Embryonic facial prominence (tissue), 1 donor: ENCODE data around the gene ANKFN1.

Experiments
- DNase-seq: peaks from one replicate; pipeline ENCODE4 v3.0.0-alpha.2; 2016; ENCODE audit errors: extremely low spot score

ANKFN1 gene

GRCh38 chr17:56152874-56153602 is at the start of gene ANKFN1:
TSS of gene ANKFN1 (plus strand) at chr17:56153475. CDS start at chr17:56212668, 59,193 bp downstream.
- DNase-seq = no peak

GRCh38 chr17:56108811-56109284 is 44.4 kb upstream of the ANKFN1 start:
- no peak for DNase-seq

GRCh38 chr17:56109836-56110235 is 43.4 kb upstream of the ANKFN1 start:
- no peak for DNase-seq

GRCh38 chr17:56110463-56111135 is 42.7 kb upstream of the ANKFN1 start:
- DNase-seq = no peak

- no peak for DNase-seq
Observed at GRCh38 chr17:56111706-56112485, 41.4 kb upstream of the ANKFN1 start.

GRCh38 chr17:56113486-56113885 is 39.8 kb upstream of the ANKFN1 start:
- DNase-seq = no peak

- no peak for DNase-seq
Observed at GRCh38 chr17:56114469-56114868, 38.8 kb upstream of the ANKFN1 start.

- no peak for DNase-seq
Observed at GRCh38 chr17:56119191-56119590, 34.1 kb upstream of the ANKFN1 start.

- no peak for DNase-seq
Observed at GRCh38 chr17:56119936-56120335, 33.3 kb upstream of the ANKFN1 start.

- DNase-seq = no peak
Observed at GRCh38 chr17:56121191-56122051, 31.9 kb upstream of the ANKFN1 start.

GRCh38 chr17:56125830-56126819 is 27.1 kb upstream of the ANKFN1 start:
- no peak for DNase-seq

GRCh38 chr17:56130026-56130425 is 23.2 kb upstream of the ANKFN1 start:
- DNase-seq = no peak

GRCh38 chr17:56130631-56131030 is 22.6 kb upstream of the ANKFN1 start:
- no peak for DNase-seq

- DNase-seq = no peak
Observed at GRCh38 chr17:56131431-56131830, 21.8 kb upstream of the ANKFN1 start.

- no peak for DNase-seq
Observed at GRCh38 chr17:56136301-56136700, 17.0 kb upstream of the ANKFN1 start.

- DNase-seq = no peak
Observed at GRCh38 chr17:56141046-56141839, 12.0 kb upstream of the ANKFN1 start.

GRCh38 chr17:56142325-56142724 is 10.9 kb upstream of the ANKFN1 start:
- no peak for DNase-seq

GRCh38 chr17:56142781-56143180 is 10.5 kb upstream of the ANKFN1 start:
- DNase-seq = no peak

GRCh38 chr17:56144223-56144622 is 9.1 kb upstream of the ANKFN1 start:
- no peak for DNase-seq
